Chondrocyte (in vitro differentiated cells): ENCODE data around the gene FBXO10. TPM values are rescaled to one million over a fixed set of nuclear protein-coding genes. Genes with fewer than 3 reads are reported as not detected.

Experiments used
- DNase-seq: peaks from one replicate; pipeline ENCODE4 v3.0.0; 2021; ENCODE audit warnings: mixed read lengths, low spot score
- H3K27ac Mint-ChIP-seq: one replicate; pipeline ENCODE4 v1.8.0; 2021; ENCODE audit warnings: mild to moderate bottlenecking, moderate library complexity, mixed read lengths; ENCODE audit not compliant: unreplicated experiment
- H3K27me3 Mint-ChIP-seq: 2 replicates; pipeline ENCODE4 v1.8.0; 2021; ENCODE audit warnings: low read depth, mixed read lengths
- H3K36me3 Mint-ChIP-seq: 2 replicates; pipeline ENCODE4 v1.8.0; 2021; ENCODE audit warnings: low read depth, mixed read lengths
- H3K4me1 Mint-ChIP-seq: 2 replicates; pipeline ENCODE4 v1.8.0; 2021; ENCODE audit warnings: low read depth, mild to moderate bottlenecking, mixed read lengths
- H3K4me3 Mint-ChIP-seq: one replicate; pipeline ENCODE4 v1.8.0; 2021; ENCODE audit warnings: mild to moderate bottlenecking, moderate library complexity, mixed read lengths; ENCODE audit not compliant: unreplicated experiment
- H3K9me3 Mint-ChIP-seq: 2 replicates; pipeline ENCODE4 v1.8.0; 2021; ENCODE audit warnings: low read depth, mixed read lengths
- total RNA-seq: library from RNA; stranded (reverse); gene quantifications from 3 replicates; pipeline ENCODE4 v1.2.1, GENCODE V29; 2021
- TF ChIP-seq, protein P1 (sequence below): fragments of 200-600 bp; sonication (generic); IDR thresholded peaks from 2 replicates; pipeline ENCODE4 v1.5.0; 2021; ENCODE audit warnings: antibody characterized with exemption, mild to moderate bottlenecking, moderate library complexity

FBXO10 gene
- total RNA-seq, 1 donor from 2014 or later = 15.2 TPM

DNA sequence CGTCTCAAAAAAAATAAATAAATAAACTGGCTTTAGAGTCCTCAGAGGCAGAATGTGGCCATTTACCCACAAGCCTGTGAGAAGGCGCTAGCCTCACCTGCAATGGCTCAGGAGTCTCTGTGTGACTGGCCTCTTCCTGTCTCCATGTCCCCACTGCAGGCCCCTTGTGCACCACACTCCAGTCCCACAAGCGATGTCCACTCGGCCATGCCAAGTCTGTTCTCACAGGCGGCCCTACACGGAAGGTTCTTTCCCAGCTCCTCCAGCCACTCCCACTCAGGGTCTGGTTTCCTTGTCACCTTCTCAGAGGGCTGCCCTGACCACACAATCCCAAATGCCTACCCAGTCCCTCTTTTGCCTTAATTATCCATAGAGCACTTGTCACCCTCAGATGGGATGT, 52.3 kb downstream of the FBXO10 start:
- Mint-ChIP-seq H3K27ac (no peak overlapping the region), H3K36me3 (peaks cover 50% of the 10 kb centered on the region), H3K4me1 (no peaks in the 10 kb centered on the region), H3K27me3 (no peaks in the 10 kb centered on the region), H3K9me3 (no peaks in the 10 kb centered on the region), H3K4me3 (no peak overlapping the region)
- TF ChIP-seq, protein P1, sequence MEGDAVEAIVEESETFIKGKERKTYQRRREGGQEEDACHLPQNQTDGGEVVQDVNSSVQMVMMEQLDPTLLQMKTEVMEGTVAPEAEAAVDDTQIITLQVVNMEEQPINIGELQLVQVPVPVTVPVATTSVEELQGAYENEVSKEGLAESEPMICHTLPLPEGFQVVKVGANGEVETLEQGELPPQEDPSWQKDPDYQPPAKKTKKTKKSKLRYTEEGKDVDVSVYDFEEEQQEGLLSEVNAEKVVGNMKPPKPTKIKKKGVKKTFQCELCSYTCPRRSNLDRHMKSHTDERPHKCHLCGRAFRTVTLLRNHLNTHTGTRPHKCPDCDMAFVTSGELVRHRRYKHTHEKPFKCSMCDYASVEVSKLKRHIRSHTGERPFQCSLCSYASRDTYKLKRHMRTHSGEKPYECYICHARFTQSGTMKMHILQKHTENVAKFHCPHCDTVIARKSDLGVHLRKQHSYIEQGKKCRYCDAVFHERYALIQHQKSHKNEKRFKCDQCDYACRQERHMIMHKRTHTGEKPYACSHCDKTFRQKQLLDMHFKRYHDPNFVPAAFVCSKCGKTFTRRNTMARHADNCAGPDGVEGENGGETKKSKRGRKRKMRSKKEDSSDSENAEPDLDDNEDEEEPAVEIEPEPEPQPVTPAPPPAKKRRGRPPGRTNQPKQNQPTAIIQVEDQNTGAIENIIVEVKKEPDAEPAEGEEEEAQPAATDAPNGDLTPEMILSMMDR = no peak
- peak; percentile 69 for DNase-seq

DNA sequence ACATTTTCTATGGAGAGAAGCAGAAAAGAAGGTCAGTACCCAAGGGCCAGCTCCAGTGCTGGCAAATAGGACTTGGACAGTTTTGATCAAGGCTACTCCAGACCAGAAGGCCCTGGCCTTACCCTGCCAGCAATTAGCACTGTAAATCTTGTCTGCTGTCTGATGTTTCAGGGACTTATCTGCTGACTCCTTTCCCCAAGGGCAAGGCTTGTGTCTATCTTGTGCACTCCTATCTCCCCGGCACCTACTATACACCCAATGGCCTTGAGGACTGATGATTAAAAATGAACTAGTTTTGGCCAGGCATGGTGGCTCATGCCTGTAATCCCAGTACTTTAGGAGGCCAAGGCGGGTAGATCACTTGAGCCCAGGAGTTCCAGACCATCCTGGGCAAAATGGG, 53.2 kb downstream of the FBXO10 start:
- no peaks in the 10 kb centered on the region for H3K9me3 Mint-ChIP-seq
- H3K36me3 Mint-ChIP-seq = peaks cover 43% of the 10 kb centered on the region
- no peak overlapping the region for H3K4me3 Mint-ChIP-seq
- no peak for DNase-seq
- H3K27ac Mint-ChIP-seq = no peak overlapping the region
- TF ChIP-seq, protein P1 = no peak
- H3K27me3 Mint-ChIP-seq = no peaks in the 10 kb centered on the region
- no peaks in the 10 kb centered on the region for H3K4me1 Mint-ChIP-seq

DNA sequence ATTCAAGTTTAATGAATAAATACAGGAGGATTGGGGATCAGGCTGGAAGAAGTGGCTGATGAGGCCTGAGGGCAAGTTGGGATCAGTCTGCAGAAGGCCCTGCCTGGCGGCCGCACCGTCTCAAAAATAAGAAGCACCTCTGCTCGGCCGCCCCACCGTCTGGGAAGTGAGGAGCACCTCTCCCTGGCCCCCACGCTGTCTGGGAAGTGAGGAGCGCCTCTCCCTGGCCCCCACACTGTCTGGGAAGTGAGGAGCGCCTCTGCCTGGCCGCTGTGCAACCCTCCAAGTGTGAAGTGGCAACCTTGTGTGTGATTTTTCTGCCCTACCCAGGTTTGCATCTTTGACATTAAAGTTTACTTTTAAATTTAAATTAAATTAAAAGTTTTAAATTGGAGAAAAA, 55.1 kb downstream of the FBXO10 start:
- Mint-ChIP-seq H3K4me1 (no peaks in the 10 kb centered on the region), H3K36me3 (peaks cover 35% of the 10 kb centered on the region), H3K27me3 (no peaks in the 10 kb centered on the region), H3K9me3 (no peaks in the 10 kb centered on the region), H3K4me3 (no peak overlapping the region), H3K27ac (no peak overlapping the region)
- TF ChIP-seq, protein P1 = no peak
- DNase-seq = no peak

DNA sequence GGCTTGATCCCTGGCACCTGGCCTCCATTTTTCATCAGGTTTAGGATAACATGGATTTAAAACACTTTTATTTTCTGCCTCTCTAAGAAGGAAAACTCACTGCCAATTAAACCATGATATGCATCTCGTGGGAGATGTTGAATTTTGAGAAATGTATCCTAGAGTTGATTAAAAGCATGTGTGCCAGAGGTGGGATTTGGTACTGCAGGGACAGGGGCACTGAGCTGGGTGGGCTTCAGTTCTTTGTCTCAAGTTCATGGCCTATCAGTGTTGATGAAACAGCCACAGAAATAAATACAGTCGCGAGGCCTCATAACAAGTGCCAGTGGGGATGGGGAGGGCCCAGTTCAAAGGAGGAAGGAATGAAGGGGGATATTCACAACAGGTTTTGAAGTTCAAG, 55.5 kb downstream of the FBXO10 start:
- peaks cover 39% of the 10 kb centered on the region for H3K36me3 Mint-ChIP-seq
- no peak overlapping the region for H3K27ac Mint-ChIP-seq
- H3K4me1 Mint-ChIP-seq = no peaks in the 10 kb centered on the region
- H3K27me3 Mint-ChIP-seq = no peaks in the 10 kb centered on the region
- H3K9me3 Mint-ChIP-seq = no peaks in the 10 kb centered on the region
- no peak overlapping the region for H3K4me3 Mint-ChIP-seq
- DNase-seq = no peak
- TF ChIP-seq, protein P1 = no peak

DNA sequence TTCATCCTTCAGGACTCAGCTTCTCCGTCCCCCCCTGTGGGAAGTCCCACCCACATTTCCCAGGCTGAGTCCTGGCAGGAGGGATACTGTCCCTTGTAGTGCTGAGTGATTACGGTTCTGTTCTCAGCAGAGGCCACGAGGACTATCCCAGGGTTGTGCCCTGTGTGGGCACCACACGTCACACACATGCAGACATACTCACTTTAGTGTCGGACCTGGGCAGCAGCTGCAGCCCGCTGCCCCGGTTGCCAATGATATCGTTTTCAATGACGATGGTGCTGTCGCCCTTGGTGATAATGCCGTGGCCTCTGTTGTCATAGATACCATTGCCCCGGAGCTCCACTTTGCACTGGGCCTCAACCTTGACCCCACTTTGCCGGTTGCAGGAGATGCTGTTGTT, 58.3 kb downstream of the FBXO10 start:
- no peak overlapping the region for H3K27ac Mint-ChIP-seq
- H3K4me3 Mint-ChIP-seq = no peak overlapping the region
- peaks cover 33% of the 10 kb centered on the region for H3K36me3 Mint-ChIP-seq
- TF ChIP-seq, protein P1 = no peak
- no peaks in the 10 kb centered on the region for H3K27me3 Mint-ChIP-seq
- H3K4me1 Mint-ChIP-seq = no peaks in the 10 kb centered on the region
- H3K9me3 Mint-ChIP-seq = no peaks in the 10 kb centered on the region
- DNase-seq = peak; percentile 68
